Lower leg skin (tissue), 4 donors: ENCODE results near the gene AUH. TPM values are rescaled to one million over a fixed set of nuclear protein-coding genes. Genes with fewer than 3 reads are reported as not detected.

Source experiments
- DNase-seq, 2 donors: peaks; one replicate each; pipeline ENCODE4 v3.0.0-alpha.2; 2019; ENCODE audit warnings: low spot score in 2 of 2
- H3K4me3 ChIP-seq: fragments of 200-600 bp; sonication (generic); 2 replicates; pipeline ENCODE4 v1.5.1; 2017; ENCODE audit warnings: mild to moderate bottlenecking, low read depth; ENCODE audit not compliant: poor library complexity, severe bottlenecking
- POLR2A ChIP-seq, 2 donors: fragments of 450-650 bp; IDR thresholded peaks; one replicate each; pipeline ENCODE4 v1.6.1; 2016 to 2017; ENCODE audit warnings: antibody characterized with exemption in 2 of 2, mild to moderate bottlenecking in 1 of 2, moderate library complexity in 1 of 2
- WGBS, 2 donors: methylation state at CpG; one replicate each; pipeline ENCODE4 v1.1.5; 2018; 5-methylcytosine and 5-hydroxymethylcytosine counted together
- intact Hi-C: fragments of 100-400 bp; cut with DNase I; formaldehyde crosslinking; loops from one replicate; pipeline ENCODE4 v1.15.0; 2023; ENCODE audit warnings: low total_unique reads
- total RNA-seq, 4 donors: library from RNA; depleted of rRNA; stranded (reverse); fragments of >200 nt; gene quantifications; one replicate each; pipeline ENCODE4 v1.1.0, GENCODE V29; 2016
- TF ChIP-seq, protein P1 (sequence below), 3 donors: fragments of 450-650 bp; IDR thresholded peaks; one replicate each; pipeline ENCODE4 v1.5.1; 2016; ENCODE audit warnings: antibody characterized with exemption in 3 of 3, mild to moderate bottlenecking in 3 of 3, moderate library complexity in 2 of 3

Gene AUH
- total RNA-seq, 4 donors from 2014 or later: 30.7 to 54.4 (median 32.4) TPM

- TF ChIP-seq, protein P1, sequence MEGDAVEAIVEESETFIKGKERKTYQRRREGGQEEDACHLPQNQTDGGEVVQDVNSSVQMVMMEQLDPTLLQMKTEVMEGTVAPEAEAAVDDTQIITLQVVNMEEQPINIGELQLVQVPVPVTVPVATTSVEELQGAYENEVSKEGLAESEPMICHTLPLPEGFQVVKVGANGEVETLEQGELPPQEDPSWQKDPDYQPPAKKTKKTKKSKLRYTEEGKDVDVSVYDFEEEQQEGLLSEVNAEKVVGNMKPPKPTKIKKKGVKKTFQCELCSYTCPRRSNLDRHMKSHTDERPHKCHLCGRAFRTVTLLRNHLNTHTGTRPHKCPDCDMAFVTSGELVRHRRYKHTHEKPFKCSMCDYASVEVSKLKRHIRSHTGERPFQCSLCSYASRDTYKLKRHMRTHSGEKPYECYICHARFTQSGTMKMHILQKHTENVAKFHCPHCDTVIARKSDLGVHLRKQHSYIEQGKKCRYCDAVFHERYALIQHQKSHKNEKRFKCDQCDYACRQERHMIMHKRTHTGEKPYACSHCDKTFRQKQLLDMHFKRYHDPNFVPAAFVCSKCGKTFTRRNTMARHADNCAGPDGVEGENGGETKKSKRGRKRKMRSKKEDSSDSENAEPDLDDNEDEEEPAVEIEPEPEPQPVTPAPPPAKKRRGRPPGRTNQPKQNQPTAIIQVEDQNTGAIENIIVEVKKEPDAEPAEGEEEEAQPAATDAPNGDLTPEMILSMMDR (IDR thresholded peaks at IDR 0.05): no peak
- no peak for TF ChIP-seq POLR2A (IDR thresholded peaks at IDR 0.05)
- DNase-seq: peak in 1 of 2 donors; percentile 85
- intact Hi-C loops: no loop called here
- WGBS, 2 donors: 34 to 50% methylated on average over 11 to 15 of the region's 15 CpGs
- H3K4me3 ChIP-seq: no peak overlapping the region
These were observed 183.9 kb downstream of the AUH start for GRCh38 chr9:91177661-91178280.

DNA sequence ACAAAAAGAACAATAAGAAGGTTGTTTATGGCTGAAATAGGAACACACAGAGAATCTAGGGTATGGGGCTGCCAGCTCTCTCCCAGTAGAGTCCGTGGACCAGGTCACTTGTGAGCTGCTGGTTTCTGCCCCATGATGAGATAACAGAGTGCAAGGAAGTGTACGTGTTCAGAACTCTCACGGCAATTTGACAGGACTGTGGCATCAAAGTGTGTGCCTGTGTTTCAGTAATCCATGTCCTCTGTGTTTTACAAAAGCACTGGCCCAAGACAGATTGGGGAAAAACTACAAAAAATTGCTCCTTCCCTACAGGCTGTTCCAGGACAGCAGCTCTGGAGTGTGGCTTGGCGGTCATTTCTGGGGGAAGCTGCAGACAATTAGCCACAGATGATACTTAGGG lies 184.6 kb downstream of the AUH start:
- WGBS, 2 donors: 82 to 84% methylated on average over 4 of the region's 4 CpGs

GRCh38 chr9:91176426-91176825 lies 185.3 kb downstream of the AUH start:
- WGBS, 2 donors: 96 to 97% methylated on average over 7 of the region's 7 CpGs
- TF ChIP-seq POLR2A (IDR thresholded peaks at IDR 0.05): no peak
- TF ChIP-seq, protein P1 (IDR thresholded peaks at IDR 0.05): no peak
- H3K4me3 ChIP-seq: no peak overlapping the region
- peak in 1 of 2 donors; percentile 79 for DNase-seq
- intact Hi-C loops: no loop called here

More for the DNA sequence above, 184.6 kb downstream of the AUH start:
- peak in 1 of 2 donors; percentile 71 for DNase-seq
- no peak overlapping the region for H3K4me3 ChIP-seq
- intact Hi-C loops: no loop called here
- TF ChIP-seq POLR2A (IDR thresholded peaks at IDR 0.05): no peak
- TF ChIP-seq, protein P1 (IDR thresholded peaks at IDR 0.05): no peak

DNA sequence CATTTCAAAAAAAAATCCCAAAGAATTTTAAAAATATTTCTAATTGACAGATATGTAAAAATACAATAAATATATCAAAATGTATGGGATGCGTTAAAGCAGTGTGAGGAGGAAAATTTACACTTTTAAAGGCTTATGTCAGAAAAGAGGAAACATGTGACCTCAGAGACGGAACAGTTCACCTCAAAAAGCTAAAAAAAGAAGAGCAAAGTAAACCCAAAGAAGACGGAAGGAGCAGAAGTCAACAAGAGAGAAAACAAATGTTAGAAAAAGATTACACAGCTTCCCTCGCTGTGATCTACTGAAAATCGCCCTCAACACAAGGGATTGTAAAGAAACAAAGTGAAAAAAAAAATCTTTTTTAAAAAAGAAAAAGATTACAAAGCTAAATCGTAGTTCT lies 186.9 kb downstream of the AUH start:
- TF ChIP-seq, protein P1 (IDR thresholded peaks at IDR 0.05): no peak
- TF ChIP-seq POLR2A (IDR thresholded peaks at IDR 0.05): no peak
- no peak overlapping the region for H3K4me3 ChIP-seq
- intact Hi-C loops: no loop called here
- no peak for DNase-seq
- WGBS, 2 donors: 82 to 83% methylated on average over 6 of the region's 6 CpGs

- no peak overlapping the region for H3K4me3 ChIP-seq
- intact Hi-C loops: no loop called here
- WGBS, 2 donors: 57 to 76% methylated on average over 1 of the region's 1 CpG
- TF ChIP-seq, protein P1 (IDR thresholded peaks at IDR 0.05): no peak
- TF ChIP-seq POLR2A (IDR thresholded peaks at IDR 0.05): no peak
- no peak for DNase-seq
These were observed 189.4 kb downstream of the AUH start for GRCh38 chr9:91172329-91172728.

- TF ChIP-seq, protein P1 (IDR thresholded peaks at IDR 0.05): no peak
- TF ChIP-seq POLR2A (IDR thresholded peaks at IDR 0.05): no peak
- H3K4me3 ChIP-seq: no peak overlapping the region
- DNase-seq: no peak
- intact Hi-C loops: no loop called here
These were observed 190.8 kb downstream of the AUH start for GRCh38 chr9:91170951-91171350.
